HL-60/S4 treated with phorbol 12-myristate 13-acetate at 8.2 ng/mL for 4 days and 3 days (cell line): ENCODE data around the gene TCEAL1.
"Not testable (repeated sequence)": the region's sequence is repeated elsewhere in the genome, so short reads cannot be mapped to it uniquely, and the experiment has no call there.

Source experiments
- in situ Hi-C: fragments of 300-500 bp; cut with MboI; formaldehyde crosslinking; loops from 2 replicates; pipeline ENCODE4 v1.15.0; 2022; ENCODE audit warnings: low sequenced_read_pairs

The TCEAL1 gene

GRCh38 chrX:103631145-103631544 lies 2.4 kb downstream of the TCEAL1 start:
- in situ Hi-C loops = no loop called here

- in situ Hi-C loops = no loop called here
Observed at GRCh38 chrX:103635436-103635835, 6.7 kb downstream of the TCEAL1 start.

- in situ Hi-C loops = no loop called here
Observed at GRCh38 chrX:103637604-103638338, 9.0 kb downstream of the TCEAL1 start.

GRCh38 chrX:103638479-103639346 lies 9.9 kb downstream of the TCEAL1 start:
- in situ Hi-C loops = not testable (repeated sequence)

GRCh38 chrX:103640401-103641155 lies 11.8 kb downstream of the TCEAL1 start:
- in situ Hi-C loops = no loop called here

GRCh38 chrX:103644125-103644524 lies 15.3 kb downstream of the TCEAL1 start:
- in situ Hi-C loops = no loop called here

- in situ Hi-C loops = no loop called here
Observed at GRCh38 chrX:103647630-103648029, 18.9 kb downstream of the TCEAL1 start.

GRCh38 chrX:103651151-103651773 lies 22.5 kb downstream of the TCEAL1 start:
- in situ Hi-C loops = no loop called here

- in situ Hi-C loops = not testable (repeated sequence)
Observed at GRCh38 chrX:103655230-103656000, 26.6 kb downstream of the TCEAL1 start.

GRCh38 chrX:103656617-103657016 lies 27.8 kb downstream of the TCEAL1 start:
- in situ Hi-C loops = no loop called here

GRCh38 chrX:103657066-103657465 lies 28.3 kb downstream of the TCEAL1 start:
- in situ Hi-C loops = not testable (repeated sequence)

- in situ Hi-C loops = no loop called here
Observed at GRCh38 chrX:103658681-103659433, 30.1 kb downstream of the TCEAL1 start.

GRCh38 chrX:103659460-103659859 lies 30.7 kb downstream of the TCEAL1 start:
- in situ Hi-C loops = not testable (repeated sequence)

- in situ Hi-C loops = no loop called here
Observed at GRCh38 chrX:103663981-103664762, 35.4 kb downstream of the TCEAL1 start.

GRCh38 chrX:103666202-103667107 lies 37.7 kb downstream of the TCEAL1 start:
- in situ Hi-C loops = no loop called here

- in situ Hi-C loops = no loop called here
Observed at GRCh38 chrX:103669745-103670144, 41.0 kb downstream of the TCEAL1 start.
